Peyer's patch (tissue), 4 donors: ENCODE data around the gene MTMR3.
"Not testable (repeated sequence)": the region's sequence is repeated elsewhere in the genome, so short reads cannot be mapped to it uniquely, and the experiment has no call there.

ENCODE experiments used
- CTCF ChIP-seq, 6 experiments: fragments of 450-650 bp in 4 of 6; fragments of 200-600 bp in 2 of 6; sonication (generic) in 1 of 6; IDR thresholded peaks; one replicate each; pipeline ENCODE4 v1.5.1; 2017 to 2019; ENCODE audit warnings: antibody characterized with exemption in 6 of 6, mild to moderate bottlenecking in 3 of 6, moderate library complexity in 1 of 6
- POLR2A ChIP-seq, 2 donors: fragments of 450-650 bp; IDR thresholded peaks; one replicate each; pipeline ENCODE4 v1.5.1; 2017; ENCODE audit warnings: antibody characterized with exemption in 2 of 2, mild to moderate bottlenecking in 2 of 2, moderate library complexity in 2 of 2

- TF ChIP-seq CTCF, POLR2A (IDR thresholded peaks at IDR 0.05): not testable (repeated sequence)
Observed at GRCh38 chr22:29973680-29974079, 90.7 kb downstream of the MTMR3 start.
